ENCODE measurements around the gene MAFF.

Gene MAFF

DNA sequence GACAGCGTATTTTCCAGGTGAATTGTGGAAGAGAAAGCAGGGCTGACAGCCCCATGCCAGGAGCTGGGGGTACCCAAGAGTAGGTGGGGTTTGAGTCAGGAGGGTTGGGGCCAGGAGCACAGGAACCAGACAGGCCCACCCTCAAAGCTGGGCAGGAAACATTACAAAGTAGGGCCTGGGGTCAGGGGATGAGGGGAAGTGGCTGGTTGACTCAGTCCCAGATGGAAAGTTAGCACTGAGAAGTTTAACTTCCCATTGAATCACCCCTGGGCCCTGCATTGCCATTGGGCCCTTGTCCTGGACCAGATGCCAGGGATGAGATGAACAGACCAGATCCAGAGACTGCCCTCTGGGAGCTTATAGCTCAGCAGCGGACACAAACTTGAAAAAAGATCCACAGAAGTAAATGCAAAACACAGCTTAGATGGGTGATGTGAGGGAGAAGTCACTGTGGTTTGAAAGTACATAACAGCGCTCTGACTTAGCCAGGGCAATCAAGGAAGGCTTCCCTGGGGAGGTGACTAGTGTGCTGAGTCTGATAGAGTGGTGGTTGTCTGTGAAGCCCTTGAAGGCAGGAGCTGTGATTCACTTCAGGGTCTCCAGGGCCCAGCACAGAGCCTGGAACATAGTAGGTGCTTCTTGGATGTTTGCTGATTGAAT lies 2.2 kb downstream of the MAFF start:
- DNase-seq (ENCODE audit: low read depth) = no peak

GRCh38 chr22:38204784-38205183 lies 3.0 kb downstream of the MAFF start:
- no peak for DNase-seq (ENCODE audit: low read depth)

GRCh38 chr22:38205261-38206128 lies 3.7 kb downstream of the MAFF start:
- no peak for DNase-seq (ENCODE audit: low read depth)

DNA sequence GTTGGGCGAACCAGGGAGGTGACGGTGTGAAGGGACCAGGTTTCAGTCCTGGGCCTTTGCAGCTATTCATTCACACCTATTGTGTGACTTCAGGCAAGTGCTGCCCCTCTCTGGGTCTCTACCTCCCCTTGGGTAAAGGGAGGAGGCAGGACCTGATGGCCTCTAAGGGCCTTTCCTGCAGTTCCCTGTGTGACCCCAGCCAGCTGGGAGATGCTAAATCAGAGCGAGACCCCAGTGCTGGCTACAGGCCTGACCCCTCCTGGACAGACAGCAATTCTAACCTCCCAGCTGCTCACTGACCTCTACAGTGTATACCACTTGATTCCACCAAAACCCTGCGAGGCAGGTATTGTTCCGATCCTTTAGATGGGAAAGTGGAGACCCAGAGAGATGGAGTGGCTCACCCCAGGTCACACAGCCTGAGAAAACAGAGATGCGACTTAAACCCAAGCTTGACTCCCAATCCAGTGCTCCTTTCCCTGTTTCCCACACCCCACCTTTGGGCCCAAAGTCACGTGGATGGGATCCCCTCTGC lies 6.2 kb downstream of the MAFF start:
- no peak for DNase-seq (ENCODE audit: low read depth)

DNA sequence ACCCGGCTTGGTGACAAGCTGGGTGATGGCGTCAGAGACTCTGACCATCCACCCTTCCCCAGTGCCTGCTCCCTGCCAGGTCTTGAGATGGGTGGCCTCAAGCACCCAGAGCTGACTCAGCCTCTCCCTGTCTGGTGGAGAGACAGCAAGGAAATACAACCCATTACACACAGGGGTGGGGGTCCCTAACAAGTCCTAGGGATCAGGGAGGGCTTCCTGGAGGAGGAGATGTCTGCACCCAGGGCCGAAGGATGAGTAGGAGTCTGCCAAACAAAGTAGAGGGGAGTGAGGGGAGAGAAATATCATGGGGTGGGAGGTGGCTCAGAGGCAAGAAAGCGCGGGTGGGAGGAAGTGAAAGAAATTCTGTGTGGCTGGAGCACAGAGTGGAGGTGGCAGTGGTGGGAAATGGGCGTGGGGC lies 6.8 kb downstream of the MAFF start:
- no peak for DNase-seq (ENCODE audit: low read depth)

- no peak for DNase-seq (ENCODE audit: low read depth)
Measured at GRCh38 chr22:38211556-38211955, 9.8 kb downstream of the MAFF start.

DNA sequence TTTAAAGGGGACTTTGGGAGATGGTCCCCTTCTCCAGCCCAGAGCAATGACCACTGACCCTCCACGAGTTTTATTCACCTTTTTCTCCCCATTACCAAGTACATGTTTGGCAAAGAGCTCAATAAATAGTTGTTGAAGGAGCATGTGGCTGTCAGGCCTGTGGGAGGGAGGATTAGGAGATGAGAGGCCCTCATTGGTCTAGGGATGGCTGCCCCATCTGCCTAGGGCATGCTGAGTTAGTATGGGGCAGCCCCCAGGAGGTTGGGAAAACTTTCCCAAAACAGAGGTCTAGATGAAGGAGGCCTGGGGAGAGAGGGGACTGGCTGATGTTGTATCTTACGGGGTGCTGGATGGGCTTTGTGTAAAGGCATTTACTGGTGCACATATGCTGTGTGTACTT lies 10.6 kb downstream of the MAFF start:
- no peak for DNase-seq (ENCODE audit: low read depth)

GRCh38 chr22:38213319-38213989 lies 11.7 kb downstream of the MAFF start:
- DNase-seq (ENCODE audit: low read depth) = no peak

- no peak for DNase-seq (ENCODE audit: low read depth)
Measured at GRCh38 chr22:38213990-38214301, 12.2 kb downstream of the MAFF start.

GRCh38 chr22:38214302-38215056 lies 12.7 kb downstream of the MAFF start:
- DNase-seq (ENCODE audit: low read depth) = peak; percentile 67

- no peak for DNase-seq (ENCODE audit: low read depth)
Measured at GRCh38 chr22:38215156-38216038, 13.6 kb downstream of the MAFF start.

DNA sequence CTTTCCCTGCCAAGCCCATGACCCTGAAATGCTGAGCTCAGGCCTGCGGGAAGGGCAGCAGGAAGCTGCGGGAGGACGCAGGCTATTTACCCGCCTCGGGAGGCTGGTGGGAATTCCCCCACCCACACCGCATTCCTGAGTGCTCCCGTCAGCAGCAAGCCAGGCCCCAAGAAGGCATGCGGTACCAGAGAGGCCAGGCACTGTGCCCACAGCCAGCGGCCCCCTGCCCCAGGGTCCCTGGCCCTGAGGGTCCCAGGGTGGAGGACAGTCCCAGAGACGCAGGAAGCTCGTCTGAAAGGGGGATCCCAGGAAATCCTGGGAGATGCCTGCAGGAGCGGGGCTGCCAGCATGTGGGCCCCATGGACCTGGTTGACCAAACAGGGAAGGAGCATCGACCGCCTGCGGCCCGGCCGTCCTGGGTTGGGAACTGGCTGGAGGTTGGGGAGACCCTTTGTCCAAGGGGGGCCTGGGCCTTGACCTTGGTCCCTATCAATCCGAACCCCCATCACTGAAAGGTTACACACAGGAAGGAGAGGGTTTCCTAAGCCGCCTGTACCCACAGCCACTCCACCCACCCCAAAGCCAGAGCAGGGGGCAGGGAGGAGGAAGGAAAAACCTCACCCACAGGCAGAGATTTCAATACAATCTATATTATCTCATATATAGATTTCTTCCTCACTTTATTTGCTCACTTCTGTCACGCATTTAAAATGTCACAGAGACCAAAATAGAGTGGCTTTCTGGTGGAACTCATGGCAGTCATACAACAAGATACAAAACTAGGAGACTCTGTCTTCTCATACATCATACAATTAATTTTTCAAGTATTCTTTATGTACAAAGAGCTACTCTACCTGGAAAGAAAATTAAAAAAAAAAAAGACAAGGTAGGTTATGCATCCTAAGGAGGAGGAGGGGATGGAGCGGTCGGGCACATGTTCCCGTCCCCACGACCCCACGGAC lies 17.1 kb downstream of the MAFF start:
- DNase-seq (ENCODE audit: low read depth) = peak; percentile 53

DNA sequence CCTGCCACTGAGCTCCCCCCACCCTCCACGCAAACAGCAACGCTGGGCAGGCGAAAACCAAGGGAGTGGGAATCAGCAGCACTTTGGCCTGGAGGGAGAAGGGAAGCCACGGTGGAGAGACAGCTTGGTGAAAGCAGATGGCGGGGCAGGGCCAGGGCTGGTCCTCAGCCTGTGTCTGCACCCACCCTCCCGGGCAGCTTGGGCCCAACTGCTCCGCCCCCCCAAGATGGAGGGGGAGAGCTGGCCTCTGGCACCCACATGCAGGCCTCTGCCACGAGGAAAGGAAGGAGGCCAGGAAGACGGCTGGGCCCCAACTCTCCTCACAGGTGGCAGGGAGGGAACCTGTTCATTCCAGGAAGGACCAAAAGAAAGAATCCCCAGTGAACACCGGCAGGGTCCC lies 17.8 kb downstream of the MAFF start:
- no peak for DNase-seq (ENCODE audit: low read depth)

DNA sequence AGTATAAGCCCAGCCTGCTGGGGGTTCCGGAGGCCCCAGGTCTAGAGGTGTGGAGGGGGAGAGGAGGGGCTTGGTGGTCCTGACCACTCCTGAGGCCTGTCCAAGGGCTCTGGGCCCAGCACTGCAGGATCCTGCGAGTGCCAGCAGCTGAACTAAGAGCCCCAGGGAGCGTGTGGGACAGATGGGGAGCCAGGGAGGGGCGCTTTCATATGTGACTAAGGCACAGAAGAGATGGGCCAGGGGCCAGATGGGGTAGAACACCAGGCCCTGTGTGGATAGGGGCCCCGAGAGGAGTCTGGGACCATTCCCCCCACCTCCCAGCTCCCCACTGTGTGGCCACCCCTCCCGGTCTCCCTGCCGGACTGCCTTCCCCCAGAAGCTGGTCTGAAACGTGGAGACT lies 18.4 kb downstream of the MAFF start:
- DNase-seq (ENCODE audit: low read depth) = no peak

- DNase-seq (ENCODE audit: low read depth) = no peak
Measured at GRCh38 chr22:38220653-38221386, 19.0 kb downstream of the MAFF start.

- no peak for DNase-seq (ENCODE audit: low read depth)
Measured at GRCh38 chr22:38221407-38221806, 19.6 kb downstream of the MAFF start.

DNA sequence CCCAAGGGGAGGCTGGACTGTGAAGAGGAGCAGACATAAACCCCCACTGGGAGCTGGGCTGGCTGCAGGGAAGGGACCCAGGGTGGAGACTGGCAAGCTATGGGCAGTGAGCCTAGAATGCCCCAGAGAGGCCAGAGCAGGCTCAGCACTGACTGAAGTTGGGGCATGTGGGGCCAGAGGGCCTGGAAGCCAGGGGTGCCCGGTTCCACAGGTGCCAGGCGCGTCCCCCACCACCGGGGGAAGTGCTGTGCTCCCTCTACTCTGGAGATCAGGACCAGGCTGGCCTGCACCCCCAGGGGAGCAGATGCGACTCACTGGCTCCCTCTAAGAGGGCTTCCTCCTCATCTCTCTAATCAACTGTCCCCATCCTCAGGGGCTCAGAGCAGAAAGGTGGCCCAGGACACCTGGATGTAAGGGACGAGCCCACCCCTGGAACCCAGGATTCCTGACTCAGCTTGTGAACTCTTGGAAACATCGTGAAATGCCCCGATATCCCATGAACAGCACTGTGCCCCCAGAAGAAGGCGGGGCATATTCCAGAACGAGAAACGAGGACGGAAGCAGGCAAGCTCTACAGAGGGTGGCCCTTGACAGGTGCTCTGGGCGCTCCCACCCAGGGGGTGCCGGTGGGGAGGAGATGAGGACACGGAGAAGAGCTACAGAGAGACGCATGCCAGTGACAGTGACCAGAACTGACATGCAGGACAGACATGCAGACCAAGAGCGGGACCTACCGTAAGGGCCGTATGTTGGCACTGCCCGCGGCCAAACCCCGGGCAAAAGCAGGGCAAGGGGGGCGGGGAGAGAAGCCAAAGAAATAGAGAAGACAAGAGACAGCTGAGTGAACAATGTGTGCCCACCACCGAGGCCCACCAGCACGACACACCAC lies 20.4 kb downstream of the MAFF start:
- DNase-seq (ENCODE audit: low read depth) = no peak

DNA sequence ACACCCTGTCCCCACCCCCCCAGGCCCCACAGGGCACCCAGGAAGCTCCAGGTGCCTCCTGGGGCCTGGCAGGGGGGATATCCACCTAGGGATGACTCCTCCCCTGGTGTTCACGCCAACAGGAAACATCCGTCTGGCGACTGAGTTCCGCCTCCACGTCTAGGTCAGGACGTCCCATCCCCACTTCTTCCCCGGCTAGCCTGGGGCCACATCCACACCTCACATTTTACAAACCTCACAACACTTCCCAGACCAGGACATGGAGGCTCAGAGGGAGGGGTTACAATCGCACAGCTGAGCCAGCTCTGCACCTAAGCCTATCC lies 21.0 kb downstream of the MAFF start:
- no peak for DNase-seq (ENCODE audit: low read depth)
